ENCODE results near the gene LRG1. TPM values are rescaled to one million over a fixed set of nuclear protein-coding genes. Genes with fewer than 3 reads are reported as not detected.

Gene LRG1
- total RNA-seq (ENCODE audit: low replicate concordance): not detected in 2 replicates

GRCh38 chr19:4539693-4540581 lies at the start of gene LRG1:
LRG1 (minus strand) TSS chr19:4540036; CDS start chr19:4540013, 23 bp downstream.

DNA sequence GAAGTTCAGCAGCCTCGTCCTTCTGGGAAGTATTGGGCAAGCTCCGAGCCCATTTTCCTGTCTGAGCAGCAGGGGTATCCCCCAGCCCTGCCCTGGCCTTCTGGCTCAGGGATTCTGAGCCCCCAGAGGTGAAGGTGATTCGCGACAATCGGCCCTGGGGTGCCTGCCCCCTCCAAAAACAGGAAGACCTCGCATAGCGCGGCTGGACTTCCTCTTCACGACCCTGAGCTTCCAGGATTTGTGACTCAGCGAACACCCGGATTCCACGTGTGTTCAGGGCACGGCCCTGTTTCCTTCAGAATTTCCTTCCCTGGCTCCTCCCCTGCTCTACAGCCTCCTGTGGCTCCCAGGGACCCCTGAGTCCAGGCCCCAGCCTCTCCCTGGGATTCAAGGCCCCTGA lies 19.7 kb upstream of the LRG1 start, which contains the start of gene SEMA6B:
TSS of gene SEMA6B (minus strand) at position 116 of the 400 bp plus-strand sequence. CDS start 1,227 bp downstream, outside the sequence.

GRCh38 chr19:4534836-4535658 lies 4.8 kb downstream of the LRG1 start, which contains the start of gene PLIN5:
PLIN5 (minus strand) TSS chr19:4535224; CDS start chr19:4534074, 1,150 bp downstream.

GRCh38 chr19:4518345-4519171 lies 21.3 kb downstream of the LRG1 start, which contains the start of gene PLIN4:
PLIN4 (minus strand) TSS chr19:4518486; CDS start chr19:4518272, 214 bp downstream.

Other genes starting within 250 kb of the LRG1 start
- gene TMIGD2, start 237.6 kb downstream of the LRG1 start, total RNA-seq (ENCODE audit: low replicate concordance): not detected in 2 replicates
- 4.9 and 6.8 TPM in 2 replicates for gene FSD1, start 235.4 kb downstream of the LRG1 start, total RNA-seq (ENCODE audit: low replicate concordance)
- gene STAP2, start 201.2 kb downstream of the LRG1 start, total RNA-seq (ENCODE audit: low replicate concordance): 2.8 and 4.2 TPM in 2 replicates
- gene MPND, start 196.5 kb downstream of the LRG1 start, total RNA-seq (ENCODE audit: low replicate concordance): 9.4 and 14.3 TPM in 2 replicates
- 19.4 and 30.4 TPM in 2 replicates for gene SH3GL1, start 139.5 kb downstream of the LRG1 start, total RNA-seq (ENCODE audit: low replicate concordance)
- gene CHAF1A, start 137.4 kb downstream of the LRG1 start, total RNA-seq (ENCODE audit: low replicate concordance): 4.8 and 6.3 TPM in 2 replicates
- 115 and 127 TPM in 2 replicates for gene UBXN6, start 82.2 kb downstream of the LRG1 start, total RNA-seq (ENCODE audit: low replicate concordance)
- gene HDGFL2, start 67.7 kb downstream of the LRG1 start, total RNA-seq (ENCODE audit: low replicate concordance): 59.7 and 62.3 TPM in 2 replicates
- gene PLIN4, start 21.6 kb downstream of the LRG1 start, total RNA-seq (ENCODE audit: low replicate concordance): 0.15 and 0.59 TPM in 2 replicates
- not detected in 2 replicates for gene PLIN5, start 4.8 kb downstream of the LRG1 start, total RNA-seq (ENCODE audit: low replicate concordance)
- gene SEMA6B, start 19.6 kb upstream of the LRG1 start, total RNA-seq (ENCODE audit: low replicate concordance): 0.38 and 1.2 TPM in 2 replicates
- gene TNFAIP8L1, start 99.5 kb upstream of the LRG1 start, total RNA-seq (ENCODE audit: low replicate concordance): 0.94 and 3.4 TPM in 2 replicates
- 247 and 295 TPM in 2 replicates for gene MYDGF, start 130.3 kb upstream of the LRG1 start, total RNA-seq (ENCODE audit: low replicate concordance)
- 9.7 and 18.1 TPM in 2 replicates for gene DPP9, start 183.8 kb upstream of the LRG1 start, total RNA-seq (ENCODE audit: low replicate concordance)